HCT116 (cell line): ENCODE data around the gene CCNJL. TPM values are rescaled to one million over a fixed set of nuclear protein-coding genes. Genes with fewer than 3 reads are reported as not detected.

Experiments used
- ATAC-seq: fragments of 200-7000 bp; cut with Tn5 transposase; 2 replicates; pipeline ENCODE4 v1.9.1; 2020; ENCODE audit warnings: mild to moderate bottlenecking, moderate library complexity
- BruUV-seq: library from RNA; stranded (reverse); fragments of 400-500 nt; replicated peaks from 2 replicates; lab custom pipeline; 2021; lab: Mats Ljungman, UMichigan
- CTCF ChIA-PET: fragments of 300-600 bp; sonication (Branson Sonifier 250); formaldehyde crosslinking; loops from one replicate; lab custom pipeline; 2021; ENCODE audit warnings: antibody characterized with exemption; lab: Charles Lee
- POLR2A ChIA-PET: fragments of 300-600, 350-600 bp; sonication (Branson Sonifier 250); formaldehyde crosslinking; loops from one replicate; lab custom pipeline; 2021; ENCODE audit warnings: antibody characterized with exemption; lab: Charles Lee
- RAD21 ChIA-PET, 2 experiments: fragments of 300-600 bp; sonication (Branson Sonifier 250); formaldehyde crosslinking; loops; one replicate each; lab custom pipeline; 2023; ENCODE audit warnings: low total read pairs in 2 of 2; ENCODE audit not compliant: uncharacterized antibody in 2 of 2, unreplicated experiment in 2 of 2, low non-redundant PET in 1 of 2; lab: Charles Lee
- DNase-seq: peaks from one replicate; pipeline ENCODE4 v3.0.0-alpha.2; 2010; ENCODE audit warnings: low read depth, low spot score
- H2AFZ ChIP-seq: fragments of 200-600 bp; shearing (Covaris generic), sonication (generic); 2 replicates; pipeline ENCODE4 v1.6.1; 2017; ENCODE audit warnings: low read depth, mixed run types, mixed read lengths, antibody characterized with exemption, low read length; ENCODE audit not compliant: poor library complexity, severe bottlenecking
- H3K27ac ChIP-seq: 2 replicates; pipeline ENCODE4 v1.5.1; 2012; ENCODE audit warnings: low read depth, low read length
- H3K27me3 ChIP-seq: fragments of 200-600 bp; sonication (generic); 2 replicates; pipeline ENCODE4 v1.6.1; 2016; ENCODE audit warnings: mixed run types, low read length, mixed read lengths; ENCODE audit not compliant: insufficient read depth
- H3K36me3 ChIP-seq, 2 experiments: fragments of 200-500 bp in 1 of 2; fragments of 200-600 bp in 1 of 2; sonication (Bioruptor generic) in 1 of 2; sonication (generic) in 1 of 2; 2 replicates each; pipeline versions ENCODE4 v1.5.1 to v1.6.1; 2014 to 2016; ENCODE audit warnings: low read length in 2 of 2, inconsistent platforms in 1 of 2, mixed read lengths in 1 of 2, mixed run types in 1 of 2; ENCODE audit not compliant: insufficient read depth in 2 of 2, control insufficient read depth in 1 of 2
- H3K4me1 ChIP-seq, 2 experiments: fragments of 200-600 bp in 1 of 2; sonication (generic) in 1 of 2; 2 replicates each; pipeline versions ENCODE4 v1.5.1 to v1.6.1; 2012 to 2017; ENCODE audit warnings: low read length in 2 of 2, inconsistent platforms in 1 of 2, mild to moderate bottlenecking in 1 of 2, mixed read lengths in 1 of 2, mixed run types in 1 of 2, moderate library complexity in 1 of 2; ENCODE audit not compliant: insufficient read depth in 2 of 2, control insufficient read depth in 1 of 2
- H3K4me2 ChIP-seq: fragments of 200-600 bp; sonication (generic); 2 replicates; pipeline ENCODE4 v1.6.1; 2017; ENCODE audit warnings: mixed run types, low read length, mixed read lengths
- H3K4me3 ChIP-seq, 2 experiments: fragments of 200-600 bp in 1 of 2; sonication (generic) in 1 of 2; replicated peaks in 1 of 2; 2 replicates each; pipeline ENCODE4 v1.5.1; 2011 to 2016; ENCODE audit warnings: low read length in 2 of 2, control low read depth in 1 of 2, low read depth in 1 of 2, mild to moderate bottlenecking in 1 of 2, mixed read lengths in 1 of 2, mixed run types in 1 of 2
- H3K79me2 ChIP-seq: fragments of 200-600 bp; sonication (generic); 2 replicates; pipeline ENCODE4 v1.6.1; 2017; ENCODE audit warnings: mild to moderate bottlenecking, mixed run types, low read length, moderate library complexity, mixed read lengths; ENCODE audit not compliant: insufficient read depth
- H3K9ac ChIP-seq: fragments of 200-600 bp; sonication (generic); 2 replicates; pipeline ENCODE4 v1.6.1; 2016; ENCODE audit warnings: low read length, mixed read lengths
- H3K9me2 ChIP-seq: fragments of 200-600 bp; sonication (generic), shearing (Covaris generic); 2 replicates; pipeline ENCODE4 v1.6.1; 2017; ENCODE audit warnings: mixed run types, mild to moderate bottlenecking, moderate library complexity; ENCODE audit not compliant: insufficient read depth
- H3K9me3 ChIP-seq, 2 experiments: fragments of 200-500 bp in 1 of 2; fragments of 200-600 bp in 1 of 2; sonication (Bioruptor generic) in 1 of 2; sonication (generic) in 1 of 2; 2 replicates each; pipeline ENCODE4 v1.6.1; 2014 to 2017; ENCODE audit warnings: low read length in 2 of 2, mixed read lengths in 2 of 2, inconsistent platforms in 1 of 2, low read depth in 1 of 2, mild to moderate bottlenecking in 1 of 2, mixed run types in 1 of 2, moderate library complexity in 1 of 2; ENCODE audit not compliant: control insufficient read depth in 1 of 2, insufficient read depth in 1 of 2
- H4K20me1 ChIP-seq: fragments of 200-600 bp; sonication (generic), shearing (Covaris generic); 2 replicates; pipeline ENCODE4 v1.6.1; 2017; ENCODE audit warnings: mixed run types, mild to moderate bottlenecking, moderate library complexity; ENCODE audit not compliant: insufficient read depth
- CBX3 ChIP-seq: IDR thresholded peaks from 2 replicates; pipeline ENCODE4 v1.6.1; 2012; ENCODE audit warnings: low read depth
- CEBPB ChIP-seq: IDR thresholded peaks from 2 replicates; pipeline ENCODE4 v1.6.1; 2012; ENCODE audit warnings: low read depth
- ELF1 ChIP-seq: IDR thresholded peaks from 2 replicates; pipeline ENCODE4 v1.6.1; 2012; ENCODE audit warnings: low read depth, borderline replicate concordance
- EZH2 ChIP-seq: fragments of 200-600 bp; sonication (generic); IDR thresholded peaks from 2 replicates; pipeline ENCODE4 v1.6.1; 2017; ENCODE audit warnings: antibody characterized with exemption, mixed run types
- JUND ChIP-seq: IDR thresholded peaks from 2 replicates; pipeline ENCODE4 v1.6.1; 2012
- REST ChIP-seq: IDR thresholded peaks from 2 replicates; pipeline ENCODE4 v1.6.1; 2012; ENCODE audit warnings: low read depth
- SP1 ChIP-seq: IDR thresholded peaks from 2 replicates; pipeline ENCODE4 v1.6.1; 2012; ENCODE audit warnings: low read depth
- ZBTB33 ChIP-seq: IDR thresholded peaks from 2 replicates; pipeline ENCODE4 v1.6.1; 2011; ENCODE audit warnings: mild to moderate bottlenecking, low read length, moderate library complexity; ENCODE audit not compliant: insufficient replicate concordance; ENCODE audit errors: extremely low read depth
- ZFX ChIP-seq: fragments of 450-650 bp; IDR thresholded peaks from 2 replicates; pipeline ENCODE4 v1.6.1; 2017
- intact Hi-C: fragments of 100-400 bp; cut with micrococcal nuclease; formaldehyde crosslinking; loops from 2 replicates; pipeline ENCODE4 v1.10.0; 2022
- total RNA-seq: library from RNA; stranded (reverse); gene quantifications from one replicate; pipeline ENCODE4 v1.2.1, GENCODE V29; 2021; ENCODE audit not compliant: unreplicated experiment

Gene CCNJL
- total RNA-seq, 1 experiment from 2014 or later = 2.9 TPM

- RAD21 ChIA-PET = no interaction called here
- no peaks in the 10 kb centered on the region for H3K36me3 ChIP-seq
- H3K4me1 ChIP-seq = no peaks in the 10 kb centered on the region
- ATAC-seq (no peak), DNase-seq (no peak)
- no peaks in the 10 kb centered on the region for H3K27me3 ChIP-seq
- intact Hi-C loops = no loop called here
- no TSS peak for BruUV-seq
- H3K9ac ChIP-seq = no peak overlapping the region
- no peak overlapping the region for H3K4me3 ChIP-seq
- no peak for TF ChIP-seq ZFX
- no peak for TF ChIP-seq EZH2
- TF ChIP-seq ELF1 = no peak
- no peaks in the 10 kb centered on the region for H3K9me2 ChIP-seq
- H4K20me1 ChIP-seq = no peaks in the 10 kb centered on the region
- no peak overlapping the region for H3K4me2 ChIP-seq
- POLR2A ChIA-PET = no interaction called here
- H3K27ac ChIP-seq = no peak overlapping the region
- no peak overlapping the region for H2AFZ ChIP-seq
- no peaks in the 10 kb centered on the region for H3K9me3 ChIP-seq
- no peaks in the 10 kb centered on the region for H3K79me2 ChIP-seq
- CTCF ChIA-PET = no interaction called here
Measured at GRCh38 chr5:160359816-160360215, 47.5 kb upstream of the CCNJL start.

- no peak for TF ChIP-seq ZFX
- TF ChIP-seq CEBPB = no peak
- TF ChIP-seq JUND = no peak
- TF ChIP-seq SP1 = no peak
- TF ChIP-seq ZBTB33 = no peak
- TF ChIP-seq REST = no peak
- TF ChIP-seq CBX3 = no peak
- Histone ChIP-seq H3K9ac (no peak overlapping the region), H3K9me2 (no peaks in the 10 kb centered on the region), H2AFZ (no peak overlapping the region), H3K4me1 (no peaks in the 10 kb centered on the region), H4K20me1 (no peaks in the 10 kb centered on the region), H3K27me3 (no peaks in the 10 kb centered on the region), H3K36me3 (no peaks in the 10 kb centered on the region), H3K4me3 (no peak overlapping the region), H3K4me2 (no peak overlapping the region), H3K9me3 (no peaks in the 10 kb centered on the region), H3K27ac (no peak overlapping the region), H3K79me2 (no peaks in the 10 kb centered on the region)
- DNase-seq (no peak), ATAC-seq (no peak)
- ChIA-PET CTCF (no interaction called here), POLR2A (no interaction called here), RAD21 (no interaction called here)
- intact Hi-C loops = no loop called here
- no TSS peak for BruUV-seq
Measured at GRCh38 chr5:160359242-160359641, 46.9 kb upstream of the CCNJL start.
